ENCODE data around the gene SKOR1. TPM values are rescaled to one million over a fixed set of nuclear protein-coding genes. Genes with fewer than 3 reads are reported as not detected.

The SKOR1 gene
- total and polyA plus RNA-seq, 7 donors, result 0.06 to 0.48 (median 0.13) TPM

DNA sequence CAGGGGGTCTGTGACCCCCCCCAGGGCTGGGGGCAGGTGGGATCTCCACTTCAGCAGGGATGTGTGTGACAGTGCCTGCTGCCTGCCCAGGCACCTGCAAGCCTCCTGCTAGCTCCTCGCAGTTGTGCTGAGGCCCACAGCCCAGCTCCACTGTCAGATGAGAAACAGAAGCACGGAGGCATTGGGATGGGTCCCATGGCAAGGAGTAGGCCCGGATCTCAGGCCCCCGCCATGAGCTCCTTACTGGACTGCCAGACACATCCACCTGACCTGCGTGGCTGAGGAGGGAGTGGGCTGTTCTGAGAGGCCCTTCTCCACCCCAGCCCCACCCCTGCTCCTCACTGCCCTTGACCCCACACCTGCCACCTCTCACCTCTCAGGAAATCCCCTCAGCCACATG, 18.2 kb upstream of the SKOR1 start:
- DNase-seq (peak in 1 of 2 donors; percentile 43), ATAC-seq (no peak)
- peaks cover 0 to 7% of the 10 kb centered on the region in 2 donors for H3K36me3 ChIP-seq (ENCODE audit: insufficient read depth in 1 of 2, low read depth in 1 of 2)
- H3K4me3 ChIP-seq, result no peak overlapping the region
- WGBS, 3 donors, result 89 to 97% (median 96%) methylated on average over 4 to 5 of the region's 5 CpGs
- intact Hi-C loops (cut with DNase I), result no loop called here
- H3K9me3 ChIP-seq, result no peaks in the 10 kb centered on the region
- TF ChIP-seq, protein P1, sequence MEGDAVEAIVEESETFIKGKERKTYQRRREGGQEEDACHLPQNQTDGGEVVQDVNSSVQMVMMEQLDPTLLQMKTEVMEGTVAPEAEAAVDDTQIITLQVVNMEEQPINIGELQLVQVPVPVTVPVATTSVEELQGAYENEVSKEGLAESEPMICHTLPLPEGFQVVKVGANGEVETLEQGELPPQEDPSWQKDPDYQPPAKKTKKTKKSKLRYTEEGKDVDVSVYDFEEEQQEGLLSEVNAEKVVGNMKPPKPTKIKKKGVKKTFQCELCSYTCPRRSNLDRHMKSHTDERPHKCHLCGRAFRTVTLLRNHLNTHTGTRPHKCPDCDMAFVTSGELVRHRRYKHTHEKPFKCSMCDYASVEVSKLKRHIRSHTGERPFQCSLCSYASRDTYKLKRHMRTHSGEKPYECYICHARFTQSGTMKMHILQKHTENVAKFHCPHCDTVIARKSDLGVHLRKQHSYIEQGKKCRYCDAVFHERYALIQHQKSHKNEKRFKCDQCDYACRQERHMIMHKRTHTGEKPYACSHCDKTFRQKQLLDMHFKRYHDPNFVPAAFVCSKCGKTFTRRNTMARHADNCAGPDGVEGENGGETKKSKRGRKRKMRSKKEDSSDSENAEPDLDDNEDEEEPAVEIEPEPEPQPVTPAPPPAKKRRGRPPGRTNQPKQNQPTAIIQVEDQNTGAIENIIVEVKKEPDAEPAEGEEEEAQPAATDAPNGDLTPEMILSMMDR (IDR thresholded peaks at IDR 0.05), result no peak
- no peaks in the 10 kb centered on the region for H3K27me3 ChIP-seq (ENCODE audit: insufficient read depth in 3 of 3, low read length in 2 of 3)
- no peak overlapping the region for H3K27ac ChIP-seq
- H3K4me1 ChIP-seq, result no peaks in the 10 kb centered on the region

DNA sequence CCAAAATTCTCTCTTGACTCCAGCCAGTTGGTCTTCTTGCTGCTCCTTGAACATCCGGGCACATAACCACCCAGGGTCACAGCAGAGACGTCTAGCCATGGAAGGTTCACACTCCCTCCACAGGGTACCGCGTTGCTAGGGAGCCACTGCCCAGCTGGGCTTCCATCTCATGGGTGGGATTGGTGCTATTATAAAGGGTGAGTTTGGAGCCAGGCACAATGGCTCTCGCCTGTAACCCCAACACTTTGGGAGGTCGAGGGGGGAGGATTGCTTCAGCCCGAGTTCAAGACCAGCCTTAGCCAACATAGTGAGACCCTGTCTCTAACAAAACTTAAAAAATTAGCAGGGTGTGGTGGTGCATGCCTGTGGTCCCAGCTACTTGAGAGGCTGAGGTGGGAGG, 17.5 kb upstream of the SKOR1 start:
- WGBS, 3 donors, result 94 to 98% (median 97%) methylated on average over 7 of the region's 7 CpGs
- TF ChIP-seq, protein P1 (IDR thresholded peaks at IDR 0.05), result no peak
- no peaks in the 10 kb centered on the region for H3K4me1 ChIP-seq
- H3K27ac ChIP-seq, result no peak overlapping the region
- no peaks in the 10 kb centered on the region for H3K27me3 ChIP-seq (ENCODE audit: insufficient read depth in 3 of 3, low read length in 2 of 3)
- H3K9me3 ChIP-seq, result no peaks in the 10 kb centered on the region
- H3K36me3 ChIP-seq (ENCODE audit: insufficient read depth in 1 of 2, low read depth in 1 of 2), result peaks cover 0 to 7% of the 10 kb centered on the region in 2 donors
- ATAC-seq, result no peak
- intact Hi-C loops (cut with DNase I), result no loop called here
- no peak overlapping the region for H3K4me3 ChIP-seq
- DNase-seq, result no peak

DNA sequence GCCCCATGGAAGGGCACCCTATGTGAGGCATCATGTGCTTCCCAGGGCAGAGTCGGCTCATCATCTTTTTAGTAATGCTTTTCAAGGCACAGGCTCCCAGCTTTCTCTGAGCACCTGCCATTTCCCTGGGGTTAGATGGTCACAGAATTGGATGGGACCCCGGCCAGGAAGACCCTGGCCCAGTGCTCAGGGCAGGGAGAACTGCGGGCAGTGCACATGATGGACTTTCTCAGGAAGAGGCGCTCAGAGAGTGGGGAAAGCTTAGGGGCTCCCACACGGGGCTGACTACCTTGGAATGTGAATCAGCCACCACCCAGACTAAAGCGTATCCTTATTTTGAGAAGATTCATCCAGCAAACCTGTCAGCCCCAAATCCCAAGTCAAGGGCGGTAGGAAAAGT, 16.5 kb upstream of the SKOR1 start:
- Histone ChIP-seq H3K36me3 (ENCODE audit: insufficient read depth in 1 of 2, low read depth in 1 of 2) (peaks cover 0 to 7% of the 10 kb centered on the region in 2 donors), H3K9me3 (no peaks in the 10 kb centered on the region), H3K4me1 (no peaks in the 10 kb centered on the region), H3K27me3 (ENCODE audit: insufficient read depth in 3 of 3, low read length in 2 of 3) (no peaks in the 10 kb centered on the region), H3K4me3 (no peak overlapping the region), H3K27ac (no peak overlapping the region)
- intact Hi-C loops (cut with DNase I), result no loop called here
- no peak for DNase-seq
- TF ChIP-seq, protein P1 (IDR thresholded peaks at IDR 0.05), result no peak
- WGBS, 3 donors, result 88 to 95% (median 91%) methylated on average over 7 of the region's 7 CpGs
- ATAC-seq, result no peak

DNA sequence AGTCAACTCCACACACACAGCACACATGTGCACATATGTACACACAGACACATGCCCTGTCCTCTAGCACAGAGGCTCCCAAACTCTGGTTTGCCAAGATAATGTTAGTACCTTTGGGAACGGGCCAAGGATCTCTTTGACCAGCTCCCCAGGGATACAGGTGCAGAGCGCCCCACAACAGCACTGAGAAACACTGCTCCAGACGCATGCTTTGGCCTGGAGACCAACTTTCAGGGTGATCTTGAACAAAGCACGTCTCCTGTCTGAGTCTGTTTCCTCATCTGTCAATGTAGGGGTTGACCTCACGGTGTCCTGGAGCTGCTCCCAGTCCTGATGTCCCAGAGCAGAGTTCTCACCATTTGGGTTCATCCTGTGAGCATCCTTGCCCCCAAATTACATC, 15.9 kb upstream of the SKOR1 start:
- WGBS, 3 donors, result 87 to 90% (median 90%) methylated on average over 5 of the region's 5 CpGs
- intact Hi-C loops (cut with DNase I), result no loop called here
- Histone ChIP-seq H3K4me3 (no peak overlapping the region), H3K27ac (no peak overlapping the region), H3K9me3 (no peaks in the 10 kb centered on the region), H3K36me3 (ENCODE audit: insufficient read depth in 1 of 2, low read depth in 1 of 2) (peaks cover 0 to 7% of the 10 kb centered on the region in 2 donors), H3K27me3 (ENCODE audit: insufficient read depth in 3 of 3, low read length in 2 of 3) (no peaks in the 10 kb centered on the region), H3K4me1 (no peaks in the 10 kb centered on the region)
- TF ChIP-seq, protein P1 (IDR thresholded peaks at IDR 0.05), result no peak
- DNase-seq (no peak), ATAC-seq (no peak)

DNA sequence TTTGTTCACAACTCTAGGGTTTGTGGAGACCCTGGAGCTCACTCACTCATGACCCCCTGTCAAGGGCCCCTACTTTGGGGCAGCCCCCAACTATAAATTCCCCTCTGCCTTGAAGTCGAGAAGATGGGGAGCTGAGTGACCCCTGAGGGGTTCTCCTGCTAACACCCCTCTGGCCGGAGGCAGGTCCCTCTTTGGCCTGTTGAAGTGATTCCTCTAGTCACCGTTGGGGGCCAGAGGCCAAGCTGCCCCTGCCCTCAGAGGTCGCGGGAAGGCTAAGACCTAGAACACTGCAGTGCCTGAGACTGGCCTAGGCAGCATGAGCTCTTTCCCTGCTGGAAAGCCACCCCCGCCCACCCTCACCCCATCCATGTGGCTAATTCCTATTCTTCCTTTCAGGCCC, 15.4 kb upstream of the SKOR1 start:
- DNase-seq (no peak), ATAC-seq (no peak)
- Histone ChIP-seq H3K4me1 (no peaks in the 10 kb centered on the region), H3K4me3 (no peak overlapping the region), H3K27ac (no peak overlapping the region), H3K36me3 (ENCODE audit: insufficient read depth in 1 of 2, low read depth in 1 of 2) (peaks cover 0 to 7% of the 10 kb centered on the region in 2 donors), H3K9me3 (no peaks in the 10 kb centered on the region), H3K27me3 (ENCODE audit: insufficient read depth in 3 of 3, low read length in 2 of 3) (no peaks in the 10 kb centered on the region)
- intact Hi-C loops (cut with DNase I), result no loop called here
- WGBS, 3 donors, result 79 to 86% (median 80%) methylated on average over 6 of the region's 6 CpGs
- TF ChIP-seq, protein P1 (IDR thresholded peaks at IDR 0.05), result no peak
